ENCODE results near the gene CACNG7.

CACNG7 gene

DNA sequence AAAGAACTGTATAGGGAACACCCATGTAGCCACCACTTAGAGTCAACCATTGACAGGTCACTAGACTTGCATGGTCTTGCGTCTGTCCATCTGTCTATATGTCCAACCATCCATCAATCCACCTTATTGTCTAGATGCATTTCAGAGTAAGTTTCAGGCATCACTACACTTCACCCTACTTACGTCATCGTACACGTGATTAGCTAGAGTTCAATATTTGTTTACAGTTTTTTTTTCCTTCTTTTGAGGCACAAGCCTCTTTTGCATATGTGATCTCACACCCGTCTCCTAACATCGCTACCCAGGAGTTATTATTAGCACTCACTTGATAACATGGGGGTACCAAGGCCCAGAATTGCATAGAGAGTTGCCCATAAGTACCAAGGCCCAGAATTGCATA lies 6.9 kb downstream of the CACNG7 start:
- TF ChIP-seq CTCF (IDR thresholded peaks at IDR 0.05) = no peak
- no peak overlapping the region for H3K4me3 ChIP-seq (ENCODE audit: low read depth in 1 of 2, low read length in 1 of 2)
- no peaks in the 10 kb centered on the region for H3K4me1 ChIP-seq (ENCODE audit: control insufficient read depth in 1 of 2, insufficient read depth in 1 of 2, low read depth in 1 of 2, low read length in 1 of 2)
- H3K36me3 ChIP-seq = no peaks in the 10 kb centered on the region
- peaks cover 60% of the 10 kb centered on the region for H3K27me3 ChIP-seq
- H3K9me3 ChIP-seq = no peaks in the 10 kb centered on the region
- H3K27ac ChIP-seq = no peak overlapping the region

DNA sequence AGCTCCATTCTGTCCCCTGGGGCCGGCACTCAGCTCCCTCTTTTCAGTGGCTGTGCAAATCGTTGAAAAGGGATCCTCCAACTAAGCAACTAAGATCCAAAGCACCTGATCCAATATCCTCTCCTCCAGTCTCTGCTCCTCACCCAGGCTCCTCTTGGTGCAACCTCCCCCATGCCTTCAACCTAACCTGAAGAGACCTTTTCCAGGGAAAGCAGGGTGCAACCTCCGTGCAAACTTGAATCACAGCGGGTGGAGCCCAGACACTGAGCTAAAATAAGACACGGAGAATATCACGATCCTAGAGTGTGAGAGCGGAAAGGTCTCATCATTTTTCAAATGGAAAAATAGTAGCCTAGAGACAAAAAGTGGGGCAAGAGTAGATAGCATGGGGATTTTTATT lies 8.3 kb downstream of the CACNG7 start:
- no peaks in the 10 kb centered on the region for H3K36me3 ChIP-seq
- peaks cover 46% of the 10 kb centered on the region for H3K27me3 ChIP-seq
- no peak overlapping the region for H3K27ac ChIP-seq
- no peaks in the 10 kb centered on the region for H3K9me3 ChIP-seq
- TF ChIP-seq CTCF (IDR thresholded peaks at IDR 0.05) = no peak
- no peak overlapping the region for H3K4me3 ChIP-seq (ENCODE audit: low read depth in 1 of 2, low read length in 1 of 2)
- H3K4me1 ChIP-seq (ENCODE audit: control insufficient read depth in 1 of 2, insufficient read depth in 1 of 2, low read depth in 1 of 2, low read length in 1 of 2) = no peaks in the 10 kb centered on the region

GRCh38 chr19:53927739-53928138 lies 18.7 kb downstream of the CACNG7 start:
- Histone ChIP-seq H3K9me3 (no peaks in the 10 kb centered on the region), H3K27me3 (peaks cover 20% of the 10 kb centered on the region), H3K27ac (no peak overlapping the region), H3K4me3 (ENCODE audit: low read depth in 1 of 2, low read length in 1 of 2) (no peak overlapping the region), H3K36me3 (no peaks in the 10 kb centered on the region), H3K4me1 (ENCODE audit: control insufficient read depth in 1 of 2, insufficient read depth in 1 of 2, low read depth in 1 of 2, low read length in 1 of 2) (no peaks in the 10 kb centered on the region)
- TF ChIP-seq CTCF (IDR thresholded peaks at IDR 0.05) = no peak

DNA sequence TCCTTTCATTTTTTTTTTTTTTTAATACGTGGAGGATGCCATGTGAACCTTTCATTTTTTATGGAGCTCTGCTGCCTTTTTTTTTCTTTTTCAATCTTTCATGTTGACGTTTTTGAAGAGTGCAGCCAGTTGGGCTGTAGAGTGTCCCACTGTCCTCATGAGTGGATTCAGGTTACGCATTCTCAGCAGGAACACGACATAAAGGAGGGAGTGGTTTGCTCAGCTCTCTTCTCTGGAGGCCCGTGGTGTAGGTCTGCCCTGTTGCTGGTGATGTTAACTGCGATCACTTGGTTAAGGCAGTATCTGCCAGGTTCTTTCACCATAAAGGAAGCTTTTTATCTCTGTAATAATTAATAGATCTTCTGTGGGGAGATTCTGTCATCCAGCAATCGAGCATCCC lies 27.0 kb downstream of the CACNG7 start:
- no peak for TF ChIP-seq CTCF (IDR thresholded peaks at IDR 0.05)
- H3K4me1 ChIP-seq (ENCODE audit: control insufficient read depth in 1 of 2, insufficient read depth in 1 of 2, low read depth in 1 of 2, low read length in 1 of 2) = no peaks in the 10 kb centered on the region
- no peaks in the 10 kb centered on the region for H3K9me3 ChIP-seq
- H3K4me3 ChIP-seq (ENCODE audit: low read depth in 1 of 2, low read length in 1 of 2) = no peak overlapping the region
- H3K27ac ChIP-seq = no peak overlapping the region
- peaks cover 62% of the 10 kb centered on the region for H3K27me3 ChIP-seq
- no peaks in the 10 kb centered on the region for H3K36me3 ChIP-seq

- H3K9me3 ChIP-seq = no peaks in the 10 kb centered on the region
- TF ChIP-seq CTCF (IDR thresholded peaks at IDR 0.05) = no peak
- H3K4me3 ChIP-seq (ENCODE audit: low read depth in 1 of 2, low read length in 1 of 2) = no peak overlapping the region
- no peaks in the 10 kb centered on the region for H3K4me1 ChIP-seq (ENCODE audit: control insufficient read depth in 1 of 2, insufficient read depth in 1 of 2, low read depth in 1 of 2, low read length in 1 of 2)
- H3K27me3 ChIP-seq = peaks cover 96% of the 10 kb centered on the region
- no peak overlapping the region for H3K27ac ChIP-seq
- H3K36me3 ChIP-seq = no peaks in the 10 kb centered on the region
These were observed 33.1 kb downstream of the CACNG7 start for GRCh38 chr19:53942001-53942786.

Measured in neutrophil (primary cell).